K562 (cell line): ENCODE measurements around the gene CUL5. TPM values are rescaled to one million over a fixed set of nuclear protein-coding genes. Genes with fewer than 3 reads are reported as not detected.

Source experiments
- ATAC-seq: fragments of 200-7000 bp; cut with Tn5 transposase; 3 replicates; pipeline ENCODE4 v1.9.1; 2020; ENCODE audit warnings: moderate library complexity
- BruUV-seq: library from RNA; stranded (reverse); fragments of 400-500 nt; replicated peaks from 2 replicates; lab custom pipeline; 2021; lab: Mats Ljungman, UMichigan
- CTCF ChIA-PET: fragments of 300-600 bp; formaldehyde crosslinking; extraction: SDS; loops from one replicate; lab custom pipeline; 2021; ENCODE audit warnings: low intra/inter-chr PET ratio; lab: Yijun Ruan, JAX
- POLR2A ChIA-PET: fragments of 300-600, 350-650 bp; sonication (Branson Sonifier 250); formaldehyde crosslinking; extraction: SDS; loops from one replicate; lab custom pipeline; 2021; ENCODE audit warnings: antibody characterized with exemption, inconsistent platforms; lab: Yijun Ruan, JAX
- DNase-seq, 4 experiments: peaks; one replicate each; pipeline versions ENCODE4 v3.0.0 to v3.0.0-alpha.2; 2011 to 2018; ENCODE audit warnings: low spot score in 3 of 4, mixed read lengths in 3 of 4; ENCODE audit errors: extremely low read depth in 1 of 4
- FAIRE-seq: peaks from 2 replicates; lab custom pipeline; 2011; peaks lifted over from hg19 to GRCh38; lab: Jason Lieb, UNC
- H2AFZ ChIP-seq: 2 replicates; pipeline ENCODE4 v1.6.0; 2011; ENCODE audit warnings: low read depth, low read length, control low read depth, inconsistent platforms
- H3K27ac ChIP-seq: fragments of 200-600 bp; 3 replicates; pipeline ENCODE4 v1.8.0; 2011; ENCODE audit warnings: low read depth, mild to moderate bottlenecking, control low read depth, inconsistent platforms, low read length, moderate library complexity, mixed read lengths; ENCODE audit errors: extremely low read depth
- H3K27me3 ChIP-seq, 2 experiments: fragments of 300-600 bp in 1 of 2; 2 replicates in 1 of 2; 3 replicates in 1 of 2; pipeline versions ENCODE4 v1.6.0 to v1.8.0; 2011; ENCODE audit warnings: inconsistent platforms in 2 of 2, low read length in 2 of 2, mild to moderate bottlenecking in 1 of 2, mixed read lengths in 1 of 2, moderate library complexity in 1 of 2; ENCODE audit not compliant: control insufficient read depth in 2 of 2, insufficient read depth in 2 of 2
- H3K36me3 ChIP-seq: fragments of 300-600 bp; 3 replicates; pipeline ENCODE4 v1.8.0; 2011; ENCODE audit warnings: mild to moderate bottlenecking, low read length, inconsistent platforms; ENCODE audit not compliant: control insufficient read depth, insufficient read depth
- H3K4me1 ChIP-seq, 2 experiments: fragments of 200-600 bp in 1 of 2; replicated peaks in 1 of 2; 2 replicates in 1 of 2; 3 replicates in 1 of 2; pipeline versions ENCODE4 v1.5.1 to v1.8.0; 2011; ENCODE audit warnings: inconsistent platforms in 2 of 2, low read length in 2 of 2, mild to moderate bottlenecking in 1 of 2, mixed read lengths in 1 of 2, moderate library complexity in 1 of 2; ENCODE audit not compliant: control insufficient read depth in 2 of 2, insufficient read depth in 2 of 2
- H3K4me2 ChIP-seq: 2 replicates; pipeline ENCODE4 v1.6.1; 2011; ENCODE audit warnings: low read length, control low read depth, inconsistent platforms, mixed read lengths; ENCODE audit not compliant: insufficient read depth
- H3K4me3 ChIP-seq: fragments of 200-600 bp; sonication (generic), shearing (Covaris generic); 2 replicates; pipeline ENCODE4 v1.5.1; 2016; ENCODE audit warnings: control low read depth, inconsistent platforms
- H3K79me2 ChIP-seq: fragments of 200-600 bp; 3 replicates; pipeline ENCODE4 v1.8.0; 2011; ENCODE audit warnings: low read length, inconsistent platforms; ENCODE audit not compliant: control insufficient read depth, insufficient read depth
- H3K9ac ChIP-seq, 2 experiments: 2 replicates each; pipeline versions ENCODE4 v1.6.0 to v1.6.1; 2011; ENCODE audit warnings: low read depth in 2 of 2, low read length in 2 of 2, control low read depth in 1 of 2, inconsistent platforms in 1 of 2, mild to moderate bottlenecking in 1 of 2, mixed read lengths in 1 of 2; ENCODE audit not compliant: insufficient read depth in 1 of 2
- H3K9me1 ChIP-seq: one replicate; pipeline ENCODE4 v1.6.0; 2011; ENCODE audit warnings: inconsistent platforms, mild to moderate bottlenecking, low read length, moderate library complexity; ENCODE audit not compliant: control insufficient read depth, insufficient read depth
- H3K9me3 ChIP-seq: replicated peaks from 2 replicates; pipeline ENCODE4 v1.5.1; 2011; ENCODE audit warnings: low read depth, low read length, inconsistent platforms; ENCODE audit not compliant: control insufficient read depth, insufficient read depth
- H4K20me1 ChIP-seq: replicated peaks from 2 replicates; pipeline ENCODE4 v1.6.1; 2011; ENCODE audit warnings: low read length, inconsistent platforms, mixed read lengths; ENCODE audit not compliant: control insufficient read depth, insufficient read depth
- CBFA2T3 ChIP-seq: fragments of 450-650 bp; IDR thresholded peaks from 2 replicates; pipeline ENCODE4 v1.6.1; 2017
- EP400 ChIP-seq: fragments of 450-650 bp; IDR thresholded peaks from 2 replicates; pipeline ENCODE4 v1.6.1; 2017; ENCODE audit warnings: antibody characterized with exemption, mild to moderate bottlenecking, moderate library complexity
- FIP1L1 ChIP-seq: fragments of 200-400 bp; formaldehyde crosslinking; IDR thresholded peaks from 2 replicates; pipeline ENCODE4 v1.6.1; 2018; ENCODE audit warnings: mild to moderate bottlenecking, low read depth, low read length; ENCODE audit not compliant: poor library complexity, severe bottlenecking
- FOS ChIP-seq: IDR thresholded peaks from 3 replicates; pipeline ENCODE4 v1.6.1; 2011; ENCODE audit not compliant: insufficient read length; ENCODE audit errors: extremely low read depth
- HCFC1 ChIP-seq: IDR thresholded peaks from 2 replicates; pipeline ENCODE4 v1.6.1; 2012; ENCODE audit warnings: low read depth, low read length, improper control_type of control experiment
- HMG20A ChIP-seq: fragments of 450-650 bp; formaldehyde crosslinking; conservative IDR thresholded peaks from 2 replicates; pipeline ENCODE4 v1.4.0; 2020; ENCODE audit warnings: mild to moderate bottlenecking, mixed read lengths
- MGA ChIP-seq: fragments of 450-650 bp; IDR thresholded peaks from 2 replicates; pipeline ENCODE4 v1.6.1; 2016; ENCODE audit warnings: mild to moderate bottlenecking, moderate library complexity
- SMAD4 ChIP-seq: fragments of 250-450 bp; sonication (Bioruptor Pico); conservative IDR thresholded peaks from 2 replicates; pipeline ENCODE4 v1.8.0; 2021; ENCODE audit warnings: inconsistent platforms, mild to moderate bottlenecking, moderate library complexity
- ZC3H11A ChIP-seq: IDR thresholded peaks from 2 replicates; pipeline ENCODE4 v1.6.1; 2012; ENCODE audit warnings: low read depth, low read length, improper control_type of control experiment
- ZNF398 ChIP-seq: fragments of 250-450 bp; sonication (Bioruptor Pico); IDR thresholded peaks from 2 replicates; pipeline ENCODE4 v1.8.0; 2021; ENCODE audit warnings: moderate library complexity, mild to moderate bottlenecking, inconsistent platforms
- WGBS: fragments of 100-300 bp; shearing (Covaris generic); methylation state at CpG from one replicate; pipeline ENCODE4 v1.1.6; 2016; ENCODE audit warnings: low coverage, mixed read lengths; ENCODE audit not compliant: insufficient coverage; ENCODE audit errors: missing lambda C conversion rate; 5-methylcytosine and 5-hydroxymethylcytosine counted together
- in situ Hi-C: fragments of 300-500 bp; cut with MboI; formaldehyde crosslinking; loops from 4 replicates; pipeline ENCODE4 v1.15.0; 2018; ENCODE audit warnings: inconsistent platforms, mixed read lengths
- intact Hi-C: fragments of 100-400 bp; cut with micrococcal nuclease; formaldehyde crosslinking; loops from 2 replicates; pipeline ENCODE4 v1.14.2; 2022
- polyA plus RNA-seq, 8 experiments: library from polyadenylated mRNA; depleted of rRNA in 4 of 8; stranded (reverse) in 5 of 8; unstranded in 3 of 8; fragments of >200 nt; fragmentation: Nextera tagmentation in 2 of 8; fragmentation: Illumina TruSeq in 1 of 8; extraction: Ambion mirVana in 2 of 8; extraction: Trizol in 1 of 8; gene quantifications; 2 replicates each; pipeline versions ENCODE4 v1.2.1 to v1.2.3, GENCODE V29; 2011 to 2014; ENCODE audit warnings: inconsistent platforms in 1 of 8, missing spikeins in 1 of 8
- total RNA-seq, 7 experiments: library from RNA; depleted of rRNA in 6 of 7; stranded (reverse); fragments of >200 nt in 6 of 7; fragmentation: Illumina TruSeq in 2 of 7; extraction: Trizol in 2 of 7; gene quantifications; 2 replicates each; pipeline versions ENCODE4 v1.2.1 to v1.2.3, GENCODE V29; 2011 to 2021; ENCODE audit warnings: low replicate concordance in 1 of 7

The CUL5 gene
- total and polyA plus RNA-seq, 9 of the 15 experiments (the other 6 are each of a cell fraction or from before 2014, with no cell fraction given): 14.3 to 45.9 (median 23.0) TPM

GRCh38 chr11:108002476-108002875 is 6.2 kb upstream of the CUL5 start:
- Histone ChIP-seq H3K27me3 (no peaks in the 10 kb centered on the region), H3K27ac (no peak overlapping the region), H3K4me2 (no peak overlapping the region), H4K20me1 (no peaks in the 10 kb centered on the region), H3K4me1 (no peaks in the 10 kb centered on the region), H3K9ac (no peak overlapping the region), H3K9me1 (no peaks in the 10 kb centered on the region), H3K36me3 (no peaks in the 10 kb centered on the region), H3K9me3 (no peaks in the 10 kb centered on the region), H3K4me3 (no peak overlapping the region), H2AFZ (no peak overlapping the region), H3K79me2 (no peaks in the 10 kb centered on the region)
- intact Hi-C loops (loop anchor here (5.0 kb wide), 1 partner anchor 120 kb away; the partner anchor contains the start of gene ACAT1), in situ Hi-C loops (loop anchor here (10.0 kb wide), 1 partner anchor 652 kb away; no protein-coding TSS in a partner anchor)
- ChIA-PET POLR2A (no interaction called here), CTCF (no interaction called here)
- FAIRE-seq: no peak
- no peak for TF ChIP-seq FOS
- no peak for TF ChIP-seq FIP1L1
- TF ChIP-seq ZC3H11A: no peak
- no peak for TF ChIP-seq CBFA2T3
- no peak for TF ChIP-seq SMAD4
- TF ChIP-seq EP400: no peak
- no peak for TF ChIP-seq HCFC1
- TF ChIP-seq ZNF398 (CRISPR knock-in tag): no peak
- no peak for TF ChIP-seq HMG20A (CRISPR knock-in tag)
- TF ChIP-seq MGA: no peak
- BruUV-seq: no TSS peak
- ATAC-seq: no peak
- DNase-seq: no peak
- WGBS: 13% methylated on average over 3 of the region's 3 CpGs
